NCI-H146 treated with DMSO at 0.1 percent for 48 hours (cell line): Measurements from ENCODE around the gene PRKCQ.
"Not testable (repeated sequence)": the region's sequence is repeated elsewhere in the genome, so short reads cannot be mapped to it uniquely, and the experiment has no call there.

Experiments used
- DNase-seq: peaks from one replicate; lab custom pipeline; 2025; ENCODE audit not compliant: unreplicated experiment; lab: John Stamatoyannopoulos, UW

The PRKCQ gene

GRCh38 chr10:6390213-6390845 lies 189.7 kb downstream of the PRKCQ start:
- no peak for DNase-seq

GRCh38 chr10:6388261-6388893 lies 191.7 kb downstream of the PRKCQ start:
- DNase-seq, result no peak

GRCh38 chr10:6386960-6387359 lies 193.1 kb downstream of the PRKCQ start:
- no peak for DNase-seq

GRCh38 chr10:6386346-6386745 lies 193.7 kb downstream of the PRKCQ start:
- no peak for DNase-seq

GRCh38 chr10:6385665-6386064 lies 194.4 kb downstream of the PRKCQ start:
- DNase-seq, result no peak

GRCh38 chr10:6384847-6385246 lies 195.2 kb downstream of the PRKCQ start:
- DNase-seq, result no peak

- no peak for DNase-seq
These were observed 196.0 kb downstream of the PRKCQ start for GRCh38 chr10:6384031-6384430.

- DNase-seq, result no peak
These were observed 196.8 kb downstream of the PRKCQ start for GRCh38 chr10:6383096-6383812.

- DNase-seq, result no peak
These were observed 198.0 kb downstream of the PRKCQ start for GRCh38 chr10:6382081-6382480.

GRCh38 chr10:6380478-6380877 lies 199.6 kb downstream of the PRKCQ start:
- DNase-seq, result not testable (repeated sequence)

GRCh38 chr10:6379015-6379776 lies 200.9 kb downstream of the PRKCQ start:
- DNase-seq, result no peak
